ENCODE measurements around the gene IRS2. TPM values are rescaled to one million over a fixed set of nuclear protein-coding genes. Genes with fewer than 3 reads are reported as not detected.

Gene IRS2
- total and polyA plus RNA-seq, 2 of the 8 experiments (the other 6 are each of a cell fraction or from before 2014, with no cell fraction given): 2.6 to 17.0 TPM

GRCh38 chr13:109773276-109773675 is 13.1 kb downstream of the IRS2 start:
- Histone ChIP-seq H3K9ac (replicated peaks in 1 of 4; ENCODE audit: extremely low read depth in 1 of 4, low read depth in 3 of 4, low read length in 3 of 4) (no peak overlapping the region), H3K79me2 (ENCODE audit: control insufficient read depth in 1 of 2, insufficient read depth in 2 of 2, low read length in 2 of 2) (peaks cover 0 to 93% of the 10 kb centered on the region in 2 experiments; a peak in 3 of 4 replicates)
- no peak for FAIRE-seq
- TF ChIP-seq TEAD4 (IDR thresholded peaks at IDR 0.05; ENCODE audit: low read depth, low read length) (no peak), SP2 (IDR thresholded peaks at IDR 0.05; ENCODE audit: low read length) (no peak), ZNF274 (IDR thresholded peaks at IDR 0.05; ENCODE audit: borderline replicate concordance, extremely low read depth, low read length) (no peak)
- TF ChIP-seq, protein P1, sequence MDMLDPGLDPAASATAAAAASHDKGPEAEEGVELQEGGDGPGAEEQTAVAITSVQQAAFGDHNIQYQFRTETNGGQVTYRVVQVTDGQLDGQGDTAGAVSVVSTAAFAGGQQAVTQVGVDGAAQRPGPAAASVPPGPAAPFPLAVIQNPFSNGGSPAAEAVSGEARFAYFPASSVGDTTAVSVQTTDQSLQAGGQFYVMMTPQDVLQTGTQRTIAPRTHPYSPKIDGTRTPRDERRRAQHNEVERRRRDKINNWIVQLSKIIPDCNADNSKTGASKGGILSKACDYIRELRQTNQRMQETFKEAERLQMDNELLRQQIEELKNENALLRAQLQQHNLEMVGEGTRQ (IDR thresholded peaks at IDR 0.05; ENCODE audit: low read length): no peak

More at GRCh38 chr13:109773276-109773675, 13.1 kb downstream of the IRS2 start:
- no peaks in the 10 kb centered on the region for H3K23me2 ChIP-seq (ENCODE audit: low read depth, low read length)
- H3K4ac ChIP-seq (replicated peaks; ENCODE audit: insufficient read length, low read depth, low read length): no peak overlapping the region
- no peak overlapping the region for H3K14ac ChIP-seq (ENCODE audit: insufficient read length)
- no peak overlapping the region for H2BK120ac ChIP-seq (replicated peaks; ENCODE audit: low read depth, low read length)
- H2AFZ ChIP-seq (ENCODE audit: low read length): no peak overlapping the region
- no peak overlapping the region for H2AK5ac ChIP-seq (ENCODE audit: low read depth, low read length)
- H4K5ac ChIP-seq (ENCODE audit: insufficient read length, low read depth, low read length): no peak overlapping the region
- H4K91ac ChIP-seq (replicated peaks; ENCODE audit: insufficient read length, low read length): no peak overlapping the region
- no peaks in the 10 kb centered on the region; the same call in 1 of the 2 replicates for H3K79me1 ChIP-seq (ENCODE audit: low read depth, low read length)
- no peak overlapping the region for H3K4me3 ChIP-seq (ENCODE audit: extremely low read depth in 1 of 4, insufficient read depth in 2 of 4, low read depth in 3 of 4, low read length in 4 of 4)
- H4K20me1 ChIP-seq (replicated peaks in 1 of 2; ENCODE audit: control insufficient read depth in 1 of 2, insufficient read depth in 2 of 2, low read length in 2 of 2): peaks cover 3% of the 10 kb centered on the region in 2 experiments
- ChIA-PET CTCF (ENCODE audit: partially characterized antibody) (no interaction called here), POLR2A (ENCODE audit: partially characterized antibody) (no interaction called here)
- no peaks in the 10 kb centered on the region for H3K9me3 ChIP-seq (ENCODE audit: insufficient read depth in 2 of 2, low read depth in 1 of 2, low read length in 1 of 2)
- no peak overlapping the region for H3K4me2 ChIP-seq (ENCODE audit: insufficient read depth in 1 of 2, low read depth in 2 of 2, low read length in 2 of 2)
- H3K27me3 ChIP-seq (replicated peaks in 1 of 4; ENCODE audit: control insufficient read depth in 3 of 4, extremely low read depth in 1 of 4, insufficient read depth in 3 of 4, low read length in 3 of 4): no peaks in the 10 kb centered on the region
- peaks cover 0 to 5% (median 2%) of the 10 kb centered on the region in 4 experiments; a peak in 3 of 7 replicates for H3K4me1 ChIP-seq (replicated peaks in 1 of 4; ENCODE audit: control insufficient read depth in 3 of 4, insufficient read depth in 4 of 4, low read length in 3 of 4)
- H3K56ac ChIP-seq (replicated peaks; ENCODE audit: insufficient read length, low read depth, low read length): no peak overlapping the region
- peaks cover 0 to 3% (median under 1%) of the 10 kb centered on the region in 4 experiments; a peak in 3 of 8 replicates for H3K36me3 ChIP-seq (ENCODE audit: control insufficient read depth in 2 of 4, insufficient read depth in 4 of 4, low read length in 3 of 4)
- H3K27ac ChIP-seq (ENCODE audit: low read depth, low read length): no peak overlapping the region
- no peak overlapping the region for H2BK15ac ChIP-seq (ENCODE audit: low read length)
- no peak overlapping the region for H4K8ac ChIP-seq (ENCODE audit: extremely low read depth, insufficient read depth, low read length)
- no peak overlapping the region for H2BK20ac ChIP-seq (ENCODE audit: low read length)
- no peak overlapping the region for H3K18ac ChIP-seq (ENCODE audit: extremely low read depth, low read length)
- WGBS, 2 experiments (ENCODE audit: extremely low coverage in 1 of 2, insufficient coverage in 1 of 2, insufficient read length in 1 of 2, insufficient replicate concordance in 2 of 2, low coverage in 1 of 2, low lambda C conversion rate in 2 of 2, missing lambda C conversion rate in 1 of 2): 94% methylated on average over 6 of the region's 6 CpGs; no CpG with 5 or more reads in 1 of the 2 experiments
- H2BK5ac ChIP-seq (ENCODE audit: low read depth, low read length): no peak overlapping the region
- H3K23ac ChIP-seq (ENCODE audit: insufficient read length): no peak overlapping the region
- H2BK12ac ChIP-seq (ENCODE audit: low read depth, low read length): no peak overlapping the region
- DNase-seq (ENCODE audit: low read depth in 1 of 2, low spot score in 2 of 2): no peak

Data from H1 (cell line).